ENCODE data around the gene PARD3B.

DNA sequence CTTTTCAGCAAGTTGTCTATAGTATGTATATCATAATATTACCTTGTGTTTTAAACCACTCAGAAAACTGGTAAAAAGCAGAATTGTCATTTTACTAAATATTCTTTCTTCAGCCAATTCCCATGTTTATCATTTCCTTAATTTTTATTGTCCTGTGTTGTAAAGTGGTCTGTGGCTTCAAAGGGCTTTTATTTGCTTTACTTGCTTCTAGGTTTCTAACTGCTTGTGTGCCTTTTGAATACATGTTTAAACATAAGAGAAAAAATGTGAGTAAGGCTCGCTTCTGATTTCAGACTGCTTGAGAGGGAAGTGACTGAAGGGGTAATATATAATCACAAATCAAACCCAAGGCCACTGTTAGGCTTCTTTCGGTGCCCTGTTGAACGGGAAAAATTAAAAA is 729.5 kb downstream of the PARD3B start:
- no peak for TF ChIP-seq GATA3 (IDR thresholded peaks at IDR 0.05; ENCODE audit: low read depth, low read length)
- no peak for TF ChIP-seq GATA2 (IDR thresholded peaks at IDR 0.05; ENCODE audit: low read depth, low read length)

Measured in SH-SY5Y (cell line).